Measurements from ENCODE around the gene SLC25A6.

DNA sequence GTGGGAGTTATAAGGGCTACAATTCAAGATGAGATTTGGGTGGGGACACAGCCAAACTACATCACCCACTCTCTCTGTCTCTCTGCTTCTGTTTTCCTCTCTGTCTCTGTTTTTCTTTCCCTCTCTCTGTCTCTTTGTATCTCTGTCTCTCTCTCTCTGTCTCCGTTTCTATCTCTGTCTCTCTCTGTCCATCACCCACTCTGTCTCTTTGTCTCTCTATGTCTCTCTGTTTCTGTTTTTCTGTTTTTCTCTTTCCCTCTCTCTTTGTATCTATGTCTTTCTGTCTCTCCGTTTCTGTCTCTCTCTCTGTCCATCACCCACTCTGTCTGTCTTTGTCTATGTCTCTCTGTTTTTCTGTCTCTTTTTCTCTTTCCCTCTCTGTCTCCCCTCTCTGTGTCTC, 30.0 kb downstream of the SLC25A6 start:
- TF ChIP-seq PML (IDR thresholded peaks at IDR 0.05; ENCODE audit: low read length) = no peak
- TF ChIP-seq, protein P1, sequence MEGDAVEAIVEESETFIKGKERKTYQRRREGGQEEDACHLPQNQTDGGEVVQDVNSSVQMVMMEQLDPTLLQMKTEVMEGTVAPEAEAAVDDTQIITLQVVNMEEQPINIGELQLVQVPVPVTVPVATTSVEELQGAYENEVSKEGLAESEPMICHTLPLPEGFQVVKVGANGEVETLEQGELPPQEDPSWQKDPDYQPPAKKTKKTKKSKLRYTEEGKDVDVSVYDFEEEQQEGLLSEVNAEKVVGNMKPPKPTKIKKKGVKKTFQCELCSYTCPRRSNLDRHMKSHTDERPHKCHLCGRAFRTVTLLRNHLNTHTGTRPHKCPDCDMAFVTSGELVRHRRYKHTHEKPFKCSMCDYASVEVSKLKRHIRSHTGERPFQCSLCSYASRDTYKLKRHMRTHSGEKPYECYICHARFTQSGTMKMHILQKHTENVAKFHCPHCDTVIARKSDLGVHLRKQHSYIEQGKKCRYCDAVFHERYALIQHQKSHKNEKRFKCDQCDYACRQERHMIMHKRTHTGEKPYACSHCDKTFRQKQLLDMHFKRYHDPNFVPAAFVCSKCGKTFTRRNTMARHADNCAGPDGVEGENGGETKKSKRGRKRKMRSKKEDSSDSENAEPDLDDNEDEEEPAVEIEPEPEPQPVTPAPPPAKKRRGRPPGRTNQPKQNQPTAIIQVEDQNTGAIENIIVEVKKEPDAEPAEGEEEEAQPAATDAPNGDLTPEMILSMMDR (IDR thresholded peaks at IDR 0.05 in 2 of 3, conservative IDR thresholded peaks at IDR 0.05 in 1 of 3; ENCODE audit: control insufficient read depth in 2 of 3, extremely low read depth in 1 of 3, insufficient read depth in 1 of 3, low read depth in 3 of 3, low read length in 3 of 3) = no peak
- TF ChIP-seq, protein P2, sequence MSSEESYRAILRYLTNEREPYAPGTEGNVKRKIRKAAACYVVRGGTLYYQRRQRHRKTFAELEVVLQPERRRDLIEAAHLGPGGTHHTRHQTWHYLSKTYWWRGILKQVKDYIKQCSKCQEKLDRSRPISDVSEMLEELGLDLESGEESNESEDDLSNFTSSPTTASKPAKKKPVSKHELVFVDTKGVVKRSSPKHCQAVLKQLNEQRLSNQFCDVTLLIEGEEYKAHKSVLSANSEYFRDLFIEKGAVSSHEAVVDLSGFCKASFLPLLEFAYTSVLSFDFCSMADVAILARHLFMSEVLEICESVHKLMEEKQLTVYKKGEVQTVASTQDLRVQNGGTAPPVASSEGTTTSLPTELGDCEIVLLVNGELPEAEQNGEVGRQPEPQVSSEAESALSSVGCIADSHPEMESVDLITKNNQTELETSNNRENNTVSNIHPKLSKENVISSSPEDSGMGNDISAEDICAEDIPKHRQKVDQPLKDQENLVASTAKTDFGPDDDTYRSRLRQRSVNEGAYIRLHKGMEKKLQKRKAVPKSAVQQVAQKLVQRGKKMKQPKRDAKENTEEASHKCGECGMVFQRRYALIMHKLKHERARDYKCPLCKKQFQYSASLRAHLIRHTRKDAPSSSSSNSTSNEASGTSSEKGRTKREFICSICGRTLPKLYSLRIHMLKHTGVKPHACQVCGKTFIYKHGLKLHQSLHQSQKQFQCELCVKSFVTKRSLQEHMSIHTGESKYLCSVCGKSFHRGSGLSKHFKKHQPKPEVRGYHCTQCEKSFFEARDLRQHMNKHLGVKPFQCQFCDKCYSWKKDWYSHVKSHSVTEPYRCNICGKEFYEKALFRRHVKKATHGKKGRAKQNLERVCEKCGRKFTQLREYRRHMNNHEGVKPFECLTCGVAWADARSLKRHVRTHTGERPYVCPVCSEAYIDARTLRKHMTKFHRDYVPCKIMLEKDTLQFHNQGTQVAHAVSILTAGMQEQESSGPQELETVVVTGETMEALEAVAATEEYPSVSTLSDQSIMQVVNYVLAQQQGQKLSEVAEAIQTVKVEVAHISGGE (CRISPR knock-in tag; IDR thresholded peaks at IDR 0.05) = no peak
- no peak for TF ChIP-seq BHLHE40 (IDR thresholded peaks at IDR 0.05; ENCODE audit: borderline replicate concordance in 1 of 2, low read depth in 2 of 2, low read length in 1 of 2)
- TF ChIP-seq, protein P3, sequence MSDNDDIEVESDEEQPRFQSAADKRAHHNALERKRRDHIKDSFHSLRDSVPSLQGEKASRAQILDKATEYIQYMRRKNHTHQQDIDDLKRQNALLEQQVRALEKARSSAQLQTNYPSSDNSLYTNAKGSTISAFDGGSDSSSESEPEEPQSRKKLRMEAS (IDR thresholded peaks at IDR 0.05; ENCODE audit: low read depth, low read length) = no peak
